Mesodermal cell (in vitro differentiated cells): ENCODE measurements around the gene IQCN.

Experiments
- H3K27ac ChIP-seq: 2 replicates; pipeline ENCODE4 v1.7.0; 2013; ENCODE audit warnings: mild to moderate bottlenecking, low read depth, low read length, moderate library complexity; ENCODE audit not compliant: severe bottlenecking
- H3K36me3 ChIP-seq: 2 replicates; pipeline ENCODE4 v1.7.1; 2013; ENCODE audit warnings: mild to moderate bottlenecking, low read length, moderate library complexity; ENCODE audit not compliant: control insufficient read depth, insufficient read depth
- H3K4me1 ChIP-seq: one replicate; pipeline ENCODE4 v1.7.1; 2013; ENCODE audit warnings: mild to moderate bottlenecking, low read length; ENCODE audit not compliant: insufficient read depth, control insufficient read depth, poor library complexity, severe bottlenecking
- H3K4me3 ChIP-seq: 2 replicates; pipeline ENCODE4 v1.7.0; 2013; ENCODE audit warnings: low read length, control low read depth, mild to moderate bottlenecking; ENCODE audit not compliant: insufficient read depth, poor library complexity, severe bottlenecking; ENCODE audit errors: extremely low read depth
- H3K9me3 ChIP-seq: 2 replicates; pipeline ENCODE4 v1.7.1; 2013; ENCODE audit warnings: mild to moderate bottlenecking, low read length, moderate library complexity; ENCODE audit not compliant: control insufficient read depth
- WGBS, 2 experiments: methylation state at CpG; one replicate each; pipeline ENCODE4 v1.1.5; 2013; ENCODE audit warnings: missing lambda C conversion rate in 2 of 2; ENCODE audit not compliant: insufficient coverage in 2 of 2; 5-methylcytosine and 5-hydroxymethylcytosine counted together

IQCN gene

DNA sequence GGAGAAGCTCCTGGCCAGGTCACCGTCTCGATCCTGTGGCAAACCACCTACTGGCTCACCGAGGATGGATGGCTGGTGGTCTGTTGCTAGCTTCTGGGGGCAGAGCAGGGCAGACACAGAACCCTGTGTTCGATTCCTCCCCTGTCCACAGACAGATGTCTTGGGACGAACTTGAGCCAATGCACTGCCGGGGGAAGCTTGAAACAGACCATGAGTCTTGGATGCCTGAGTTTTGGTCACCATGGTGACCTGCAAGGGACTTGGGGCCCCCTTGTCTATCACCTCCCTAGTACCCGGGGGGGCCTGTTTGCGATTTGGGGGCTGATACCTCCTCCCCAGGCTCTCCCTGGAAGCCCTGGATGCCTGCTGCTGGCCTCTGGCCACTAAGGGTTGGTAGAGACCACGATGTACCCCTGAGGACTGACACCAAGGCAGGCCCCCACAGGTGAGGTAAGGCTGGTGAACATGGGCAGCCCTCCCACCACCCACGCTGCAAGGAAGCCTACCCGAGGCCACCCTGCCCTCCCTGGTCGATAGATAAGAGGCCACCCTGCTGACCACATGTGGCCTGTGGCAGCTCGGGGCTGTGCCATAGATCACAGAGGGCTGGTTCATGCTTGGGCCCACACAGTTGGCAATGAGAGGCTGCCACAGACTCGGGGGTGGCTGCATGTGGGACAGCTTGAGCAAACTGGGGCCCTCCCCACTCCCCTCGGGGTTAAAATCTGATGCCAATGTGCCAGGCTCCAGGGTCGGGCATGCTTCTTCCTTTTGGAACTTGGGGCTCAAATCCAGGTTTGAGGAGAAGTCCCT, 10.7 kb downstream of the IQCN start:
- no peak overlapping the region for H3K4me3 ChIP-seq
- 92 to 95% methylated on average over 14 to 15 of the region's 16 CpGs for WGBS, 2 experiments
- no peaks in the 10 kb centered on the region for H3K9me3 ChIP-seq
- peak overlapping the region; percentile 5 for H3K27ac ChIP-seq
- no peaks in the 10 kb centered on the region for H3K4me1 ChIP-seq
- H3K36me3 ChIP-seq: peaks cover 38% of the 10 kb centered on the region

DNA sequence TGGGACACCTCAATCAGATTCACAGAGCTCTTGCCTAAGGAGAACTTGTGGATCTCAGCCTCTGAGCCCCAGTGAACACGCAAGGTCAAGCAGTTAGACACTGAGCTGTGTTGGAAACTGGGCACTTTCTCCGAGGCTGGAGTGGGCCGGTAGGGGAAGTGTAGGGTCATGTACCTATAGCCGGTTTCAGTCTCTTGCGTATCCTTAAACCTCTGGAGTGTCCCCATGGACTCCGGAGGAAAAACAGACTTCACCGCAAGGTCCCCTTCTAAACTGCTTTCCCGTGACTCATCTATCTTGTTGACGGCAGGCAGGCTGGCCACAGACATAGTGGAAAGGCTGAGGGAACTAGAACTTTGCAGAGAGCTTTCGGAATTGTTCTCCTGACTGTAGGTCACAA, 11.3 kb downstream of the IQCN start:
- Histone ChIP-seq H3K36me3 (peaks cover 33% of the 10 kb centered on the region), H3K9me3 (no peaks in the 10 kb centered on the region), H3K4me1 (no peaks in the 10 kb centered on the region), H3K27ac (peak overlapping the region; percentile 5), H3K4me3 (no peak overlapping the region)
- WGBS, 2 experiments: 95 to 96% methylated on average over 9 to 10 of the region's 10 CpGs

DNA sequence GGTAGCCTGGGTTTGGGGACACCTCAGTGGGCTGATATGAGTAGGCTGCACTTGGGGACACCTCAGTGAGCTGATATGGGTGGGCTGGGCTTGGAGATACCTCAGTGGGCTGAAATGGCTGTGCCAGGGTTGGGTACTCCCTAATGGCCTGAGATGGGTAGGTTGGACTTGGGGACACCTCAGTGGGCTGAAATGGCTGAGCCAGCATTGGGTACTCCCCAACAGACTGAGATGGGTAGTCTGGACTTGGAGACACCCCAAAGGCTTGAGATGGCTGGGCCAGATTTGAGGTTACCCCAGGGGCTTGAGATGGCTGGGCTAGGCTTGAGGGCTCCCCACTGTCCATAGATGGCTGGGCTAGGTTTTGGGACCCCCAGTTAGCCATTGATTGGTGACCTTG, 12.1 kb downstream of the IQCN start:
- Histone ChIP-seq H3K36me3 (peaks cover 30% of the 10 kb centered on the region), H3K9me3 (no peaks in the 10 kb centered on the region), H3K4me1 (no peaks in the 10 kb centered on the region), H3K27ac (no peak overlapping the region), H3K4me3 (no peak overlapping the region)

GRCh38 chr19:18261474-18261873, 12.8 kb downstream of the IQCN start:
- no peaks in the 10 kb centered on the region for H3K4me1 ChIP-seq
- no peak overlapping the region for H3K4me3 ChIP-seq
- H3K36me3 ChIP-seq: peaks cover 24% of the 10 kb centered on the region
- H3K9me3 ChIP-seq: no peaks in the 10 kb centered on the region
- no peak overlapping the region for H3K27ac ChIP-seq
- WGBS, 2 experiments: 85 to 100% methylated on average over 2 of the region's 2 CpGs

- H3K27ac ChIP-seq: no peak overlapping the region
- H3K4me1 ChIP-seq: no peaks in the 10 kb centered on the region
- WGBS, 2 experiments: 96 to 100% methylated on average over 3 to 4 of the region's 4 CpGs
- H3K4me3 ChIP-seq: no peak overlapping the region
- peaks cover 12% of the 10 kb centered on the region for H3K36me3 ChIP-seq
- H3K9me3 ChIP-seq: no peaks in the 10 kb centered on the region
Observed at GRCh38 chr19:18259893-18260292, 14.4 kb downstream of the IQCN start.

GRCh38 chr19:18257503-18258470, 16.5 kb downstream of the IQCN start:
- no peaks in the 10 kb centered on the region for H3K4me1 ChIP-seq

DNA sequence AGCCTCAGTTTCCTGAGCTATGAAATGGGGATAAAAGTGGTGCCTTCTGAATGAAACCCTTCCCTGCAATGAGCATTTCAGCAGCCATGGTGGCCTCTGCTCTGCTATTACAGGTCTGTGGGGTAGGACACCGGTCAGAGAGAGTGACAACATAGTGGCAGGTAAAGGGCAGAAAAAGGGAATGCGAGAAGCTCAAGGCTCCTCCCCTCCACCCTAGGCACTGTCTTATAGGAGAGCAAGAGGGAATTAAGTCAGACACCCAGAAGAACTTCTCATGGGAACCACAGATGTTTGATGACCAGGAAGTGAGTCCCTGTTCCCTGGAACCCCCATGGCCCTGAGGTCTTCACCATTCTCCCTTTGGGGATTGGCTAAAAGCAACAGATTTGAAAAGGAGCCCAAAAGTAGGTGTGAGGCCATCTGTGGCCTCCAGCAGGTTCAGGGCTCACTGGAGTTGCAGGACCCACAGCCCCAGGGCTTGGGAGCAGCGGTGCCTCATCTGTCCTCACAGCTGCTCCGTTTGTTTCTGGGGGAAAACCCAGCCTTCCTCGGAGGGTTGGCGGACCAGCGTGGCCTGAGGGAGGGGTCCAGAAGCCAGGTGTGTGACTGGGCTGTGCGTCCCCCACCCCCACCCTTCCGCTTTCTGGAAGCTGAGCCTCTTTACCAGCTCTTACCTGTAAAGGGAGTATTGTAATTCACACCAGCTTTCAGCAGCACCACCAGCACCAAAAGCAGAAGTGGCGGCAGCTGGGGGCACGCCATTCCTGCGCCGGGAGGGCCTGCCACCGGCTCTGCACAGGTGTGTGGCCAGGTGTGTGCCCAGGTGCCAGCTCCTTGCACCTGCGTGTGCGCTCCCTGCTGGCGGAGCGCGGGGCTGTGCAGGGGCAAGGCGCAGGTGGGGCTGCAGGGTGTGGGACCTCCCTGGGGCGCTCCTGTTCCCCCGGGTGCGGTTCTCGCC, 19.4 kb downstream of the IQCN start:
- H3K36me3 ChIP-seq: no peaks in the 10 kb centered on the region
- H3K4me3 ChIP-seq: no peak overlapping the region
- no peaks in the 10 kb centered on the region for H3K9me3 ChIP-seq
- no peak overlapping the region for H3K27ac ChIP-seq
- WGBS, 2 experiments: 52 to 59% methylated on average over 12 to 13 of the region's 24 CpGs
- H3K4me1 ChIP-seq: no peaks in the 10 kb centered on the region

More at GRCh38 chr19:18257503-18258470, 16.5 kb downstream of the IQCN start:
- Histone ChIP-seq H3K36me3 (no peaks in the 10 kb centered on the region), H3K4me3 (no peak overlapping the region), H3K27ac (no peak overlapping the region), H3K9me3 (no peaks in the 10 kb centered on the region)
- 94% methylated on average over 52 to 55 of the region's 55 CpGs for WGBS, 2 experiments

GRCh38 chr19:18253716-18254115, 20.5 kb downstream of the IQCN start:
- Histone ChIP-seq H3K36me3 (no peaks in the 10 kb centered on the region), H3K4me1 (no peaks in the 10 kb centered on the region), H3K27ac (no peak overlapping the region), H3K9me3 (no peaks in the 10 kb centered on the region), H3K4me3 (no peak overlapping the region)
- WGBS, 2 experiments: 57 to 66% methylated on average over 3 to 5 of the region's 5 CpGs

DNA sequence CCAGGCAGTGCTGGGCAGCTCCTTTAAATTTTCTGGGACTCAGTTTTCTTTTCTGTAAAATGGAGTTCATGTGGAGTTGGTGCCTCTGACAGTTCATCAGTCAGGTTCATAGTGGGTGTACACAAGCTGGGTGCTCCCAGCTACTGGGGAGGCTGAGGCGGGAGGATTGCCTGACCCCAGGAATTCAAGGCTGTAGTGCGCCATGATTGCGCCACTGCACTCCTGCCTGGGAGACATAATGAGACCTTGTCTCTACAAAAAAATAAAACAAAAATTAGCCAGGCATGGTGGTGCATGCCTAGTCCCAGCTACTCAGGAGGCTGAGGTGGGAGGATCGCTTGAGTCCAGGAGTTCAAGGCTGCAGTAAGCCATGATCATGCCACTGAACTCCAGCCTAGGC, 21.1 kb downstream of the IQCN start:
- 100% methylated on average over 1 to 2 of the region's 4 CpGs for WGBS, 2 experiments
- no peaks in the 10 kb centered on the region for H3K9me3 ChIP-seq
- H3K36me3 ChIP-seq: no peaks in the 10 kb centered on the region
- H3K4me1 ChIP-seq: no peaks in the 10 kb centered on the region
- no peak overlapping the region for H3K4me3 ChIP-seq
- H3K27ac ChIP-seq: no peak overlapping the region

DNA sequence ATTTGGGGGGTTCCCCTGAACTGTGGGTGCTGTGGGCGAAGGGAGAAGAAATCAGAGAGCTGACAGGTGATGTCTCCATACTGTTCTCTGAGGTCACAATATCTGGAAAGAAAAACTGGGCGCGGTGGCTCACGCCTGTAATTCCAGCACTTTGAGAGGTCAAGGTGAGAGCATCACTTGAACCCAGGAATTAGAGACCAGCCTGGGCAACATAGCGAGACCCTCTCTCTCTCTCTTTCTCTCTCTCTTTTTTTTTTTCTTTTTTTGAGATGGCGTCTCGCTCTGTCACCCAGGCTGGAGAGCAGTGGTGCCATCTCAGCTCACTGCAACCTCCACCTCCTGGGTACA, 21.9 kb downstream of the IQCN start:
- 68 to 76% methylated on average over 5 to 7 of the region's 7 CpGs for WGBS, 2 experiments
- H3K4me1 ChIP-seq: no peaks in the 10 kb centered on the region
- H3K9me3 ChIP-seq: no peaks in the 10 kb centered on the region
- no peak overlapping the region for H3K4me3 ChIP-seq
- H3K36me3 ChIP-seq: no peaks in the 10 kb centered on the region
- no peak overlapping the region for H3K27ac ChIP-seq
